ENCODE results near the gene PRG3. TPM values are rescaled to one million over a fixed set of nuclear protein-coding genes. Genes with fewer than 3 reads are reported as not detected.

Gene PRG3
- not detected for total RNA-seq

GRCh38 chr11:57380975-57381374 lies at the start of gene PRG3:
PRG3 (minus strand) TSS chr11:57381150; CDS start chr11:57380708, 442 bp downstream.

GRCh38 chr11:57426929-57427726 lies 46.2 kb upstream of the PRG3 start, which contains the start of gene SLC43A3:
SLC43A3 (minus strand) TSS chr11:57427121; CDS start chr11:57426172, 949 bp downstream.

DNA sequence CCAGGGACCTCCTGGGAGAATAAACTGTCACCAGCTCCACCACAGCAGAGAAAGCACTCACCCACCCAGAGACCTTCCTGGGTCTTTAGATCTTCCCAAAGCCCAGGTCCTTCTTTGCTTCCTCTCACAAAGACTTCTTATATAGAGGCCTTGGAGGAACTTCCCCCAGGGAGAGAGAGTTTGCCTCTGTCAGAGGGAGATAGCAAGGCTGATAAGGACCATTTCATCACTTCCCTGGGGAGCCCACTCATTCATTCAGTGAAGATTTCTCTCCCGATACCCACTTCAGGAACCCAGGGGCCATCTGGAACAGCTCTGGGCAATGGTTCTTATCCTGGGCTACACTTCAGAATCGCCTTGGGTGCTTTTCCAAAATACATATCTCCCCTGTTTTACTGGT lies 9.6 kb upstream of the PRG3 start, which contains the start of gene PRG2:
PRG2 (minus strand) TSS at position 116 of the 400 bp plus-strand sequence. CDS start 706 bp downstream, outside the sequence.

GRCh38 chr11:57338142-57338541 lies 42.8 kb downstream of the PRG3 start, which contains the start of gene P2RX3:
P2RX3 (plus strand) TSS chr11:57338352; CDS start chr11:57338551, 199 bp downstream.

GRCh38 chr11:57335343-57336110 lies 45.4 kb downstream of the PRG3 start, which contains the start of gene SSRP1:
SSRP1 (minus strand) TSS chr11:57335892; CDS start chr11:57335121, 771 bp downstream.

Other genes with a start within 250 kb of the PRG3 start
- 35.4 TPM for gene LRRC55, start 199.2 kb downstream of the PRG3 start, total RNA-seq
- gene APLNR, start 143.9 kb downstream of the PRG3 start, total RNA-seq = 6.9 TPM
- 21.9 TPM for gene TNKS1BP1, start 56.2 kb downstream of the PRG3 start, total RNA-seq
- 62.9 TPM for gene SSRP1, start 45.3 kb downstream of the PRG3 start, total RNA-seq
- gene P2RX3, start 42.8 kb downstream of the PRG3 start, total RNA-seq = not detected
- gene PRG2, start 9.5 kb upstream of the PRG3 start, total RNA-seq = not detected
- gene SLC43A3, start 46.0 kb upstream of the PRG3 start, total RNA-seq = 19.1 TPM
- gene RTN4RL2, start 79.4 kb upstream of the PRG3 start, total RNA-seq = 1.6 TPM
- 2.2 TPM for gene SLC43A1, start 134.6 kb upstream of the PRG3 start, total RNA-seq
- 17.8 TPM for gene TIMM10, start 149.6 kb upstream of the PRG3 start, total RNA-seq
- not detected for gene SMTNL1, start 156.4 kb upstream of the PRG3 start, total RNA-seq
- gene UBE2L6, start 186.5 kb upstream of the PRG3 start, total RNA-seq = 61.7 TPM
- 15.0 TPM for gene SERPING1, start 216.5 kb upstream of the PRG3 start, total RNA-seq

Measured in parietal lobe (tissue), 1 donor.